Inferior parietal cortex (tissue), 1 donor: Measurements from ENCODE around the gene KCNQ2.

Source experiments
- DNase-seq: peaks from one replicate; pipeline ENCODE4 v3.0.0-alpha.2; 2016; ENCODE audit errors: extremely low spot score

KCNQ2 gene

DNA sequence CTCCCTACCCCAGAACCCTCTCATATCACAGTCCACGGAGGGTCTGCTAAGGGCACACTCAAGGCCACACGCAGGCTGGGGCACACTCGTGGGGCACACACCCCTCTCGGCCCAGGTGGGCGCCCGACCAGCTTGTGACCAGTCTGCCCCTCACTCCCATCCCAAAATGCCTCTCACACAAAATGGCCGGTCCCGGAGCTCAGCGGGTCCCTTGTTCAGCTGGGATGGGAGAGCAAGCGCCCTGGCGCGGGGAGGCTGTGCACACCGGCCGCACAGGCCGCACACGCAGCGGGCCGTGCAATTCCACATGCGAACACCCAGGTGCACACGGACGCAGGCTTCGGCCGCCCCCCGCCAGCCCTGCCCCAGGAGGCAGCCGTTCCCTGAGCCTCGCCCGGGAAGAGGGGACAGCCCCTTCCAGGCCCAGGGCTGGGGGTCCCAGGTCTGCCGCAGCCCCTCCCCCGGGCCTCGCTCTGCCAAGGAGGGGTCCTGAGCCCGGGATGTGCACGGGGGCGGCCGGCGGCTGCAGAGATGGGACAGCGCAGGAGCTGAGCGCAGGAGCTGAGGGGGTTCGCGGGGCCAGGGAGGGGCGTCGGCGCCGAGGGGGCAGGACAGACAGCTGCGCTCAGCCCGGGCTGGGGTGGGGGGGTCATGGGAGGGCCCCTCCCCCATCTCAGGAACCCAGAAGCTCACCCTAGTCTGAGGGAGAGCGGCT is 1.3 kb downstream of the KCNQ2 start:
- no peak for DNase-seq

DNA sequence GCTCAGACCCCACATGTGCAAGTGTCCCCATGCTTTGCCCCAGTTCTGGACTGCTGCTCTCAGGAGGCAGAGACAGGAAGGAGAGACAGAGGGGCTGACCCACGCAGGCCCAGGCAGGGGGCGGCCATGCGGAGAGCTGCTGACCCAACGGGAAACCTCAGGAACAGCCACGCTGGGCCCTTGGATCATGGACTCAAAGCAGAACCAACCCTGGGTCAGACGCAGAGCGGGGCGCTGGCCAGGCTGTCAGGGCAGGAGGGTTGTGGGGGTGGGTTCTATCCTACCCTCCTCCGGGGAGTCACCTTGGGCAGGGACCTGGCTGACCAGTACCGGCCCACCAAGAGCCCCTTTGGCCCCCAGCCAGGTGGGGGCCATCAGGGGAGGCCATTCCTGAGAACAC is 2.0 kb downstream of the KCNQ2 start:
- no peak for DNase-seq

DNA sequence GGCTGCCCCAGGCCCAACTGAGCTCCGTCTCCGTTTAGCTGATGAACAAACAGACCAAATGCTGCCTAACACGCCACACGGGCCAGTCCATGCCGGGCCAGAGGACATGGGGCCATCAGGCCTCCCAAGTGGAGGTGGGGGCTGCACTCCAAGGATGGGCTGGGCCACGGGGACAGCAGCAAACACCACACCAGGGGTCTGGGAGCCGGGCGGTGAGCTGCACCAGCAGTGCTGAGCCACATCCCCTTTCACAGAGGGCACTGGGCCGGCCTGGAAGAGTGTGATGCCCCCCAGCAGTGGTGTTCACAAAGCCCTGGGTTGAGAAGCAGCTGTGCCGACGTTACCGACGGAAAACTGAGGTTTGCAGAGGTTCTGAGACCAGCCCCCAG is 2.7 kb downstream of the KCNQ2 start:
- DNase-seq: no peak

DNA sequence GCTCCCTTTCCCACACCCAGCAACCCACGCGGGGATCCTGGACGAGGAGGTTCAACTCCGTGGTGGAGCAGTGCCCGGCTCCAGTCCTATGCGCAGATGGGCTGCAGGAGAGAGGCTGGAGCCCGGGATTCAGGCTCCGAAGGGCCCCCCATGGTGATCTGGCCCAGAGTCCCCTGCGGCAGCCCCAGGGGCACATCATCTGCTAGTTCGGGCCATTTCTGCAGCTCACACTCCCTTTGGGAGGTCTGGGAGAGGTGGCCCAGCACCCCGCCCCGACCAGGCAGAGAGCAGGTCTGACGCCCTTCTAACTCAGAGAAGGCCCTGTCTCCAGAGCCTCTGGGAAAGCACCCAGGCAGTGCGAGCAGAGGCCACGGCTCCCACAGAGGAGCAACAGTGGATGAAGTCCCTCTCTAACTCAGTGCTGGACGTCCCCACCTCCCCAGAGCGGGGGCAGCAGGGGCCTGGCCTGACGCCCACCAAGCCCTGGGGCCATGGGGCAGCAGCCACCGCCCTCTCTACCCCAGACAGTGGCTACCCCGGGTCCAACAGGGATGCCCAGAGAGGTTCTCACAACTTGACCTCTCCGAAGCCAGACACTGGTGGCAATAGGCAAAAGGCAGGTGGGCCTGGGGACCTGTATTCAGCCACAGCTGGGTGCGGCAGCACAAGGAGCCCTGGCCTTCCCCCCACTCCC is 3.3 kb downstream of the KCNQ2 start:
- no peak for DNase-seq

DNA sequence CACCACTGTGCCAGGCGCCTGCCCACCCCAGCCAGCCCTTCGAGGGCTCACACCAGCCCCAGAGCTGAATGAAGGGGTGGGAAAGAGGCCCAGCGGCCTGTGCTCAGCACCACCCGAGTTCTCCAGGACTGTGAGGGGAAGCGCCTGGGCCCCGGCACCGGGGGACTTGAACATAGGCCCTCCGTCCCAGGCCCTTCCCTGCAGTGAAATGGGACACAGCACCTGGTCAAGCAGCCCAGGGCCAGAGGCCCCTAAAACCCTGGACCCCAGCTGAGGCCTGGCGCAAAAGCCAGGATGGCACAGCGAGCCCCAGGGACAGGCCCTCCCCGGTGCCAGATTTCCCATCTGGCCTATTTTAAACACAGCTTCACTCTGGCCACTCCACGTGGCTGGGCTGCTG is 4.0 kb downstream of the KCNQ2 start:
- DNase-seq: no peak

DNA sequence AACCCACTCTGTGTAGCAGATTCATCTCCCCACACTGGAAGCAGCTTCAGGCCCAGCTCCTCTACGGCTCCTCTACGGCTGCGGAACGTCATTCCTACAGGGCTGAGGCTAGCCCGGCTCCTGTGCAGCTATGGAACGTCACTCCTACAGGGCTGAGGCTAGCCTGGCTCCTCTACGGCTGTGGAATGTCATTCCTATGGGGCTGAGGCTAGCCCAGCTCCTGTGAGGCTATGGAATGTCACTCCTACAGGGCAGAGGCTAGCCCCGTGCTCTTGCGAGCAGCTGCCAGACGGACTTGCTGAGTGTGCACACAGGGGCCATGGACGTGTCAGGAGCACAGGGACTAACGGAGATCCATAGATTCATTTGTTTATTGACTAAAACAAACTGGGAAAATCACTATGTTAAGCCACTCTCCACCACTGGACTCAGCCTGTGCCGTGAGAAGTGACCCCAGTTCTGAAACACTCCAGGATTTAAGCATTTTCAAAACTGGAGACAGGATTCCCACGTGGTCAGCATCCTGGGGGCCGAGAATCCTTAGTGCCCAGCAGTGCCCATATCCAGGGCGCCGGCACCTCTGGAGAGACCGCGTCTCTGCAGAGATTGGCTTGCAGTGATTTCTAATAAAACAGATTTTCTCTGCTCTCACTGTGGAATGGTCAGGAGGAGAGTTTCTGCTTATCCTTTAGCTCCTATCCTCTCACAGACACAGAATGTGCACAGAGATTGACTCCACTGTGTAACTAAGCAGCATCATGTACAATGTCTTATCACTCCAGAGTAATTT is 5.0 kb downstream of the KCNQ2 start:
- no peak for DNase-seq

DNA sequence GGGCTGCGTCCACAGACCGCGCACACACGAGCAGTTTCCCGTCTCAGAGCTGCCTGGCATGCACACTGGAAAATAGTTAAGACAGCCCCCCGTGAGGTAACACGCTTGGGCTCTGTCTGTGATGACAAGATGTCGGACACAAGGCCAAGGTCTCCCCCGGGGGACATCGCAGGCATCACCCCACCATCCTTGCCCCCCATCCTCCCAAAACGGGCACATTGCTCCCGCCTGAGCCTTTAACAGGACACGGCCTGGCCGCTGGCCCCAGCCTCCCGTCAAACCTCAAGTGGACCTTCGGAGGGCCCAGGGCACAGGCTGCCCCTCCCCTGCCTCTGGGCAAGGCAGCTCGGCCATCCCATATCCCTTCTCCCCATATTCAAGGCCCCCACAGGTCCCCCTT is 5.6 kb downstream of the KCNQ2 start:
- no peak for DNase-seq

DNA sequence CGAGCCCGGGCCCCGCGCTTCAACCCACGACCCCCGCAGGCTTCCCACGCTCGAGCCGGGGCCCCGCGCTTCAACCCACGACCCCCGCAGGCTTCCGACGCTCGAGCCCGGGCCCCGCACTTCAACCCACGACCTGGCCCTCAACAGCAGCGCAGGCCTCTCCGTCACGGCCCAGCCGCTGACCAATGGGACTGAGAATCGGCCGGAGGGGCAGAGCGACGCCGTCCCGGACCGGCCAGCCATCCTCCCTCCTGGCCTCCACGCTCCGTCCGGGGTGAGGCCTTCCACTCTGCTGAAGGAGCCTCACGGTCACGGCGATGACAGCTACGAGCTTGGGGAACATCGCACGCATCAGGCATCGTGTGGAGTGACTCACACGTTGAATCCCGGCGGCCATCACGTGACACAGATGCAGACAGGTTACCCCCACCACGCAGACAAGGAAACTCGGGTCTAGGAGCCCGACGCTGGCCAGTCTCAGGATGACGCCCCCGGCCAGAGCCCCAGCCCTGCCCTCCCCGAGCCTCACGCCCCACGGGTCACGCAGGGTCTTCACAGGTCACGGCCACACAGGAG is 6.1 kb downstream of the KCNQ2 start:
- DNase-seq: no peak

DNA sequence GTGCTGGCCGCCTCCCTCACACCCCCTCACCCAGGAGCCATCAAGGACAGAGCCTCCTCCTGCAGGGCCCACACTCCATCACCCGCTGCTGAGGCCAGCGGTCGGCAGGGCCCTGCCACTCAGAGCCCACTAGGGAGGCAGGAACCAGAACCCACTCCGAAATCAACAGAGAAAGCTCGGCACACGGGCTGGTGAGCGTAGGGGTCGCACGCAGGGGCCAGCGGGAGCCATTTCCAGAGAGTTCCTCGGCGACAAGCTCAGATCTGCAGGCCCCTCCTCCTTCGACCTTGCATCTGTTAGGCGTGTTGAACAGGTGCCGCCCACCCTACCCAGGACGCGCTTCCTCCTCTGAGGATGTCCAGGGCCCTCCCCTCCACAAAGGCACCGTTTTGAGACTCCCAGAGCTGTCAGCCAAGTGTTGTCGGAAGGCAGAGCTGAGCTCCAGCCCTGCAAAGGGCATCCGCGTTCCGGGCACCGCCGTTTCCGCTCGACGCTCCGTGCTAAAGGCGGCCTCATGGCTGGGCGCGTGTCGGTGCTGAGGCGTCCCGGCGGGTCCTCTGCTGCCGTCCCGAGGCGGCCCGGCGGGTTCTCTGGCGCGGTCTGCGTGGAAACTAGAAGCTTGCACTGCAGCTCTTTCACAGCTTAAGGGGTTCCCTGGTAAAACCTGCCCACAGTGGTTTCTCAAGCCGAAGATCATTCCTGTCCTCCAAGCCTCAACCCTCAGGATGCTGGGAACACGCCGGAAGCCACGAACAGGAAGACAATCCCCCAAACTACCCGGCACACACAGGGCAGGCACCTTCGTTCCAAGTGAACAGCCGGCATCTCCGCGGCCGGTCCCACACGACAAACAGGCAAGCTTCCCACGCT is 6.8 kb downstream of the KCNQ2 start:
- no peak for DNase-seq

DNA sequence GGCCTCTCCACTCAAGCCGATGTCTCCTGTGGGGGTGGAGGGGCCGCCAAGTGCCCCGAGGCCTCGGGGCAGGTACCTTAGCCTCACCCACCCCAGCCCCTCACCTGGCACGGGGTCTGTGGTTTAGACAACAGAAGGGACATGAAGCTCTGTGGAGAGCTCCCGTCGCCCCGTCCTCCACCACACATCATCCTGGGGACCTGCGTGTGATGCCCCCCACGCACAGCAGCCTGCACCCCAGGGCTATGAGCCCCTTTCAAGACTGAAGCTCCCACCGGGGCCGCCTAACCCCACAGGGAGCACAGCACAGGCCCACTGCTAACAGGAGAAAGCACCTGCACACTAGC is 8.2 kb downstream of the KCNQ2 start:
- DNase-seq: no peak

DNA sequence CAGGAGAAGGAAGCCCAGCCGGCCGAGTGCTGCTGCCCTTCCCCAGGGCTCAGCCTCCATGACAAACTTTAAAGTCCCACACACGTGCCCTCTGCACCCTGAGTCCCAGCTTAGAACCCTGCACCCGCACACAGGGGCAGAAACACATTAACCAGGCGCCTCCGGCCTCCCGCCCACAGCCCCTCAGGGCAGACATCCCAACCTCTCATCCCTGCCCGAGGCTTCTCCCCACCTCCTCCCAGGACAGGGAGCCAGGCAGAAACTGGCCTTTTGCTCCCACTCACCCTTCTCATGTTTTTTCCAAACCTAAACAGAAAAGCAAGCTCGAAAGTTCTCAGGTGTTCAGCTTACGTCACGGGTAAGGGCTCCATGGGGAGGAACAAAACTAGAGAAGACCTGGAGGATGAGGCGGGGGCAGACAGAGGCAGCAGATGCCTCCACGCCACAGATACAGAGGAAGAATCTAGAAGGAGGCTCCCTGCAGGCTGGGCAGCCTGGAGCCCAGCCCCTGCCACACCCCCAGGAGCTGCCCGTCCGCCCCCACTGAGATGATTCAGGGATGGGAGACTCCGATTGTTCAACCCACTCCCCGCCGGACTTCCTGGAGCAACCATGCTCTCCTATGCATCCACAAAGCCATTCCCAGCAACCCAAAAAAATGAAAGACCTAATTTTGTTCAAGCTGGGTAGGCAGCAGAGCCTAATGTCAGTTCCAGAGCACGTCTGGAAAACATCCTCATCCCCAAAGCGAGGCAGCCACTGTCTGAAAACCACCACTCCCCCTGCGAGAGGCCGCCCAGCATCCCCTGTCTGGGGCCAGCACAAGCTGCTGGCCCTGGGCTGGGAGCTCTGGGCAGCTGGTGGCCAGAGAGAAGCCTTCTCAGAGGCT is 8.8 kb downstream of the KCNQ2 start:
- no peak for DNase-seq

DNA sequence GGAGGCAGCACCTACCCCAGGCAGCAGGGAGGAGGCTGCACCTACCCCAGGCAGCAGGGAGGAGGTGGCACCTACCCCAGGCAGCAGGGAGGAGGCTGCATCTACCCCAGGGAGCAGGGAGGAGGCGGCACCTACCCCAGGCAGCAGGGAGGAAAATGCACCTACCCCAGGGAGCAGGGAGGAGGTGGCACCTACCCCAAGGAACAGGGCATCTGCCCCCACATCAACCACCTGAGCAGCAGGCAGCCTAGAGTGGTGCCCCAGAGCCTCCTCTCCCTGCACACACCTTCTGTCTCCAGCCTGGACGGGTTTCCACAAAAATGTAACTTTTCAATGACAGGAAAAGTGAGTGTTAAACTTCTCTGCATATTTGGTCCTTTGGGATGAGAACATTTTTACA is 10.2 kb downstream of the KCNQ2 start:
- no peak for DNase-seq

DNA sequence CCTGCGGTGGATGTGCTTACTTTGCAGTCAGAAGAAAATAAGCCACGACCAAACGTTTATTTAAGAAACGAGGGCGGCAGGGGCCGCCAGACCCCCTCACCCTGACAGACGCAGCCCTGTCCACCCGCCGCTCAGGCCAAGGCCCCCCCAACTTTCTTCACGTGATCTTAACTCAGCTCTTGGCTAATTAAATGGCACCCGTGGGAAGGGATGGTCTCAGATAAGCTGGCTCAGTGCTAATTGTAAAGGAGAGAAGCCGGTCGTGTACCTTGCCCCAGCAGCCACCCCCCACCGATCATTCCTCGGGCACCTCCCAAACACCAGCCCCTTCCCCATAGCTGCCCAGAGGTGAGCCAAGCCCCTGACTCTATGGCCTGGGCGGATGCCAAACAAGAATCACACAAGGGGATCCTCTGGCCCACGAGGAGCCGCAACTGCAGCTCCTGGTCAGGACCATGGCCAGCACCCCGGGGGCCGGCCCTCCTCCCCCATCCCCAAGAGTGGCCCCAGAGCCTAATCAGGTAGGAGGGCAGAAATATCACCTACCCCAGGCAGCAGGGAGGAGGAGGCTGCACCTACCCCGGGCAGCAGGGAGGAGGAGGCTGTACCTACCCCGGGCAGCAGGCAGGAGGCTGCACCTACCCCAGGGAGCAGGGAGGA is 11.2 kb downstream of the KCNQ2 start:
- no peak for DNase-seq

DNA sequence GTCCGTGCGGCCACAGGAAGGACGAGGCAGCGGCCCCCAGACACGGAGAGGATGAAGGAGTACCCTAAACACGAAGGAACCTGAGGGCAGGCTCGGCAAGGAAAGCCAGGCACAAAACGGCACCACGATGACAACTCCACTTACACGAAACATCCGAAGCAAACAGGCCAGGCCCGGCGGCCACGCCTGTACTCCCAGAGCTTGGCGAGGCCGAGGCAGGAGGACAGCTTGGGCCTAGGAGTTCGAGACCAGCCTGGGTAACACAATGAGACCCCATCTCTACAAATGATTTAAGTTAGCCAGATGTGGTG is 13.4 kb downstream of the KCNQ2 start:
- DNase-seq: no peak

DNA sequence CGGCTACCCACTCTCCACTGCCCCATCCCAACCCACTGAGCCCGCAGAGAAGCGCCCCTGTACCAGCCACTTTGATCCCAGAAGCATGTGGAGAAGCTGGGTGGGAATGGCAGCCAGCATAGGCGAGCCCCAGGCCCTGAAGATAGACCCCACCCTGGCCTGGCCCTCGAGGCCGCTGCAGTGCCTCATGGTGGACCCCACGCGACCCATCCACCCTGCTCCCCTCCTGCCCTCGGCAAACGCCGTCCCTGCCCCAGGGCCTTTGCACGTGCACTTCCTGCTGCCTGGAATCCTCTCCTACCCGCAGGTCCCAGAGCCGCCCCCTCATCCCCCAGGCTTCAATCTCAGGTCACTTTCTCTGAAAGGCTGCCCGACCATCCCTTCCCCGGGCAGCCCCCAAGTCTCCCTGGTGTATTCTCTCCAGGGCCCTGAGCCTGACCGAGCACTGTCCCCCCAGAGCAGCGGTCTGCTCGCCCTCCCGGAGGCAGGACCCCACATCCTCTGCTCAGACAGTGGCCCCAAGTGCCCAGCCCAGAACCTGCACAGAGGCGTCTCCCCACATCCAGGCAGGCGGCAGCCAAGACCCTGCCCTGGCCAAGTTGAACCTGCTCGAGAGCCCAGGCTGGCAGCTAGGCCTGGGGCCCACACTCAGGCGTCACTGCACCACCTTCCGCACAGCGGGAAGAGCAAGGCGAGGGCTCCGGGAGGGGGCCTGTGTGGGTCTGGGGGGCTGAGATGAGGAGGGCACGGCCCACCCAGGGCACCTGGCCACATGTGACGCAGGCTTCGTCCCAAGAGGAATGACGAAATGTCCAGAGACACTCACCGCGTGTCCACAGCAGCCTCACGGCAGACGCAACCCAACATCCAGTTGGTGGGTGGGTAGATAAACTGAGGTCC is 14.0 kb downstream of the KCNQ2 start:
- no peak for DNase-seq

DNA sequence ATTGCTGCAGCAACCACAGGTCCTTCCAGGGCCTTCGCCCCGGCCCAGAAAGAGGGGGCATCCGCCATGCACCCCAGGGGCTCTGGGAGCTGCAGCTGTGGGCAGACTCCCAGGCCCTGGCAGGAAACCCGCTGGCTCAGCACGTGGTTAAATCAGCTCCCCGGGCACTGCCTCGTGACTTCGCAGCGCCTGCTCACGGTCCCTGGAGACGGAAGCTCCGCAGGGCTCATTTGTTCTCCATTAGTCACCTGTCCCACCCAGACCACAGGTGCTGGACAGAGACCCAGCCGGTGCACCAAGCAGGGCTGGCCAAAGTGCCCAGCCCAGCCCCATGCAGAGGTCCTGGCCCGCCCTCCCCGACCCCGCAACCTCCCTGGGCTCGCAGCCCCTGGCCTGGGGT is 14.7 kb downstream of the KCNQ2 start:
- no peak for DNase-seq

DNA sequence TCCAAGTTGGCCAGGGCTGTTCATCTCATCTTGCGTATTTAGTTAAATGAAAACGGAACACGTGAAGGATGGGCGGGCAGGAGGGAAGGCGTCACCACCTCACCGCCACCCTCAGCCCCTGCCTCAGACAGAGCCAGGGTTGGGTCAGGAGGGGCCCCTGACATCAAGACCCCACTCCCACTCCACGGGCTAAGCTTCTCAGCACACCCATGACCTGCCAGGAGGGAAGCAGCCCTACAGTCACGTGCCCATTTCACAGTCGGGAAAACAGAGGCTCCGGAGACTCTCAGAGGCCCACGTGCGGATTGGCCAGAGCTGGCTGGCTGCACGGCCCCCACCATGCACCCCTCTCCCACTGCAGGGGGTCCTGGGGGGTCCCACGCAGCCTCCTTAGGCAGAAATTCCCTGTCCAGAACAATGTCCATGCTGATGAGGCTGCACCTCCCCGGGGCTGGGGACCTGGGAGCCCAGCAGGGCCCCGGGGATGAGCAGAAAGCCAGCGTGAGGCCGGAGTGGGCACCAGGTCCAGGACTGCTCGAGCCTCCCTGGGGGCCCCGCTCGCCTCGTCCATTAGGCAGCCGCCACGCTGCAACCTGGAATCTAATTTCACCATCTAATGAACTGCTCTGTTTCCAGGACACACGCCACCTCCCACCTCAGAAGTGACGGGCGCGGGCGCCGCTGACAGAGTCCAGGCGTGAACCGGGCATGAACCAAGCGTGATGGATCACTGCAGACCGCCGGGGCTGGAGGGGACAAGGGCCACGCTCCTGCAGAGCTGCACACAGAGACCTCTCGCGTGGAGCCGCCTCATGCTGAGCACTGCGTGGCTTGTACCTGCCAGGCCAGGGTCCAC is 15.8 kb downstream of the KCNQ2 start:
- no peak for DNase-seq

DNA sequence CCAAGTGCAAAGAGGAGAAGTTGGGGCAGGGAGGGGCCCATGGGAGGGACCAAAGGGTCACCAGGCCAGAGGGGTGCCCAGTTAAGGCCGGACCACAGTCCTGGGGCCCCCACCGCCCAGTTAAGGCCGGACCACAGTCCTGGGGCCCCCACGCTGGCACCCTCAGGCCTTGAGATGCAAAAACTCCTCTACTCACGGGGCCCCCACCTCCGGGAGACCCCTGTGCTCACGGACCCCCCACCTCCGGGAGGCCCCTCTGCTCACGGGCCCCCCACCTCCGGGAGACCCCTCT is 16.9 kb downstream of the KCNQ2 start:
- no peak for DNase-seq
